Activated CD4-positive, CD25-positive, alpha-beta regulatory T cell treated with anti-CD3 and anti-CD28 coated beads, Interleukin-2, amount 50 U/mL, for 24 hours (primary cell): Measurements from ENCODE around the gene IL10RA.

Source experiments
- ATAC-seq, 2 donors: fragments of 150-1000 bp; cut with Tn5 transposase; one replicate each; pipeline ENCODE4 v1.10.0; 2021; ENCODE audit warnings: mild to moderate bottlenecking in 1 of 2, moderate library complexity in 1 of 2

The IL10RA gene

DNA sequence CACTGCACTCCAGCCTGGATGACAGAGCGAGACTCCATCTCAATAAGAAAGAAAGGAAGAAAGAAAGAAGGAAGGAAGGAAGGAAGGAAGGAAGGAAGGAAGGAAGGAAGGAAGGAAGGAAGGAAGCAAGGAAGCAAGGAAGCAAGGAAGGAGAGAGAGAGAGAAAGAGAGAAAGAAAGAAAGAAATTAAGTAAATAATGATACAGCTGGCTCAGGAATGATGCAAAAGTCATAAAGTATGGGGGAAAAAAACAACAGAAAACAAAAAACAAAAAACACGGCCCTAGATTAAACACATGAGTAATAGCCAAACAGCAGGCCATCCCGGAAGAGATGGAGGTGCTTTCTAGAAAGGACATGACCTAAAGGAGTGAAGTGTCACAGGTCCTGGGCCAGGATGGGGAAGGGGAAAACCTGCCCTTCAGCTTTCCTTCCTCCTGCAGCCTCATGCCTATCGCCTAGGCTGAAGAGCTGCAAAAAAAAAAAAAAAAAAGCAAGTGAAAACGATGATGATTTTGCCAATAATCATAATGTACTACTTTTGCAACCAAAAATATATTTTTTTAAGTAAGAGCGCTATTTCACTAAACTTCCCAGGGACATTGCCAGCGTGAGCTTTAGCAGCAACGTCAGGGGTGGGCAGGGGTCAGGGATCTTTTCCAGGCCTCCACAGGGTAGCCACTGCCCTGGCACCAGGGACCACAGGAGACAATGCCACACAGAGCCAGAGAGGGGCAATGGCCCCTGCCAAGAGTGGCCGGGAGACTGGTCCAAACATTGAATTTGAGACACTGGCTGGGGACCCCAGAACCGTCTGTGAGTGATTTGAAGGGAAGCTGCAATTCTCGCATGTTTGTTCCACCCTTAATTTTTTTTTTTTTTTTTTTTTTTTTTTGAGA lies 62.5 kb downstream of the IL10RA start:
- ATAC-seq: no peak

DNA sequence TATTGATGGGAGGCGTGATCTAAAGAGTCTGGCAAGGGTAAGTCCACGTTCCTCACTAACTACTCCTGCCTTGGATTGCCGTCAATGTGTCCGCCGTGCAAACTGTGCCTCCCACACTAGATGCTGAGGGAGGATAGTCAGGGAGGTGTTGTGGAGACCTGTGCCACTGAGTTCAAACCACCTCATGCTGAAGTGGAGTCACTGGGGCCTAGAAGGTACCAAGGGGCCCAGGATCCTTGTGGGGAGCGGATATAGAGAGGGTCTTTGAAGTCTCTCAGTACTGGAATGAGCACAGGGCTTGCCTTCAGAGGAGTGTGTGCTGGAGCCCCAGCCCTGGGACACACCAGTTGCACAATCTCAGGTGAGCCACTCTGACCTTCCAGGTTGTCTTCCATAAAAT lies 63.6 kb downstream of the IL10RA start:
- no peak for ATAC-seq

GRCh38 chr11:118050208-118050891 lies 64.2 kb downstream of the IL10RA start:
- no peak for ATAC-seq
